Osteocyte (in vitro differentiated cells): ENCODE data around the gene NEK9. TPM values are rescaled to one million over a fixed set of nuclear protein-coding genes. Genes with fewer than 3 reads are reported as not detected.

ENCODE experiments used
- DNase-seq: peaks from one replicate; pipeline ENCODE4 v3.0.0; 2021; ENCODE audit warnings: mixed read lengths; ENCODE audit not compliant: unreplicated experiment; ENCODE audit errors: extremely low spot score
- H3K27ac Mint-ChIP-seq: one replicate; pipeline ENCODE4 v1.8.0; 2021; ENCODE audit warnings: mild to moderate bottlenecking, mixed read lengths; ENCODE audit not compliant: unreplicated experiment
- H3K27me3 Mint-ChIP-seq: one replicate; pipeline ENCODE4 v1.8.0; 2021; ENCODE audit warnings: mixed read lengths; ENCODE audit not compliant: unreplicated experiment
- H3K36me3 Mint-ChIP-seq: one replicate; pipeline ENCODE4 v1.8.0; 2021; ENCODE audit warnings: mixed read lengths; ENCODE audit not compliant: unreplicated experiment
- H3K4me1 Mint-ChIP-seq: one replicate; pipeline ENCODE4 v1.8.0; 2021; ENCODE audit warnings: mixed read lengths; ENCODE audit not compliant: unreplicated experiment
- H3K4me3 Mint-ChIP-seq: one replicate; pipeline ENCODE4 v1.8.0; 2021; ENCODE audit warnings: mild to moderate bottlenecking, moderate library complexity, mixed read lengths; ENCODE audit not compliant: unreplicated experiment
- H3K9me3 Mint-ChIP-seq: one replicate; pipeline ENCODE4 v1.8.0; 2021; ENCODE audit warnings: mixed read lengths; ENCODE audit not compliant: unreplicated experiment
- CTCF ChIP-seq: fragments of 200-600 bp; sonication (generic); IDR thresholded peaks from 2 replicates; pipeline ENCODE4 v1.5.0; 2021; ENCODE audit warnings: antibody characterized with exemption, mild to moderate bottlenecking, moderate library complexity
- total RNA-seq: library from RNA; stranded (reverse); gene quantifications from 2 replicates; pipeline ENCODE4 v1.2.1, GENCODE V29; 2021

Gene NEK9
- total RNA-seq, 1 donor from 2014 or later: 117 TPM

DNA sequence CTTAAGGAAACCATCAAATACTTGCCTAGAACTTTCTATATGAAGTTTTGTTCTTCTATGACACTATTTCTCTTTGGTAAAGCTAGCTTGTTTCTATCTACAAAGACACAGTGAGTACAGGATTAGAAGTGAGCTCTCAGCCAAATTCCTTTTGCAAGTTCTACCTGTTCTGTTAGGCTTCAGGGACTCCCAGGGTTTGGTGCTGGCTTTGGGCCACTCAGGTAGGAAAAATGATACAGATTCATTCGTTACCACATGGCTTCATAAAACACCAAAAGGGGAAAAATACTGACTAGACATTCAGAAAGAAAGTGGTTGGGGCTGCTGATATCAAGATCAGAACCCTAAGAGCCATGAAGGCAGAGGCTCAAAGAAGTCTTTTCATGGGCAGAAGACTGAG lies 43.6 kb downstream of the NEK9 start:
- Mint-ChIP-seq H3K36me3 (peaks cover 39% of the 10 kb centered on the region), H3K4me3 (no peak overlapping the region), H3K27me3 (no peaks in the 10 kb centered on the region), H3K27ac (no peak overlapping the region), H3K4me1 (peaks cover 7% of the 10 kb centered on the region), H3K9me3 (no peaks in the 10 kb centered on the region)
- no peak for TF ChIP-seq CTCF
- no peak for DNase-seq

DNA sequence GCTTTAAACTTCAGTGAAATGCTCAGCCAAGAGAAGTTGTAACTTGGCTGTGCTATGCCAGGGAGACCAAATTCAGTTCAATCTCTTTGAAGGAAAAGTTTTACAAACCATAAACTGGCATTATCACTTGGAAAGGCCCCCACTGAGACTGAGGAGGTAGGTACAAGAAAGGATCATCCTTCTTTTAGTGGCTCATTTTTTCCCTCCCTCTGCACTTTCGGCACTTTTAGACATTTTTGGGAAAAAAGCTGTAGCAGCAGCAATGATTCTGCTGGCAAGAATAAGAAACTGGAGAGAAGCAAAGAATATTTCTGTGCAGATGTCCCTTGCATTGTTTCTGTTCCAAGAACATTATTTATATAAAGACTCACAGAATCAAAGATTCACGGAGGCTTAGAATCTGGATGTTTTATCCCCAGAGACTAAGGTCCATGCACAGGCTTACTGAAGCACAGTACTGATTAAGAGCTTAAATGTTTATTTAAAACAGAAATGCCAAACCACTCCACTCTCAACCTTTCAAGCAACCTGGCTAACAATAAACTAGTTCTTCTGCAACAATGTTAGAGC lies 45.1 kb downstream of the NEK9 start:
- Mint-ChIP-seq H3K27ac (no peak overlapping the region), H3K9me3 (no peaks in the 10 kb centered on the region), H3K4me1 (peaks cover 7% of the 10 kb centered on the region), H3K4me3 (no peak overlapping the region), H3K27me3 (no peaks in the 10 kb centered on the region), H3K36me3 (peaks cover 29% of the 10 kb centered on the region)
- TF ChIP-seq CTCF: no peak
- DNase-seq: no peak

- Mint-ChIP-seq H3K4me3 (no peak overlapping the region), H3K27ac (no peak overlapping the region), H3K4me1 (peaks cover 7% of the 10 kb centered on the region), H3K36me3 (peaks cover 15% of the 10 kb centered on the region), H3K27me3 (peaks cover 4% of the 10 kb centered on the region), H3K9me3 (no peaks in the 10 kb centered on the region)
- no peak for TF ChIP-seq CTCF
- no peak for DNase-seq
These were observed 47.3 kb downstream of the NEK9 start for GRCh38 chr14:75079521-75079920.

- TF ChIP-seq CTCF: no peak
- no peak overlapping the region for H3K27ac Mint-ChIP-seq
- no peak overlapping the region for H3K4me3 Mint-ChIP-seq
- H3K36me3 Mint-ChIP-seq: peaks cover 8% of the 10 kb centered on the region
- peaks cover 8% of the 10 kb centered on the region for H3K27me3 Mint-ChIP-seq
- peaks cover 7% of the 10 kb centered on the region for H3K4me1 Mint-ChIP-seq
- no peaks in the 10 kb centered on the region for H3K9me3 Mint-ChIP-seq
- no peak for DNase-seq
These were observed 49.1 kb downstream of the NEK9 start for GRCh38 chr14:75077794-75078193.

- Mint-ChIP-seq H3K27ac (no peak overlapping the region), H3K4me1 (peaks cover 3% of the 10 kb centered on the region), H3K27me3 (peaks cover 9% of the 10 kb centered on the region), H3K9me3 (no peaks in the 10 kb centered on the region), H3K4me3 (no peak overlapping the region), H3K36me3 (no peaks in the 10 kb centered on the region)
- DNase-seq: no peak
- no peak for TF ChIP-seq CTCF
These were observed 56.5 kb downstream of the NEK9 start for GRCh38 chr14:75070383-75070782.
